Measurements from ENCODE around the gene LRRN4CL.
"Not testable (repeated sequence)": the region's sequence is repeated elsewhere in the genome, so short reads cannot be mapped to it uniquely, and the experiment has no call there.

LRRN4CL gene

GRCh38 chr11:62678770-62679696 lies 10.3 kb downstream of the LRRN4CL start, which contains the start of gene UBXN1:
TSS of gene UBXN1 (minus strand) at chr11:62679073. CDS start at chr11:62678923, 150 bp downstream.
- TF ChIP-seq ZNF274 (IDR thresholded peaks at IDR 0.05; ENCODE audit: low read depth, low read length) (no peak), SUZ12 (IDR thresholded peaks at IDR 0.05; ENCODE audit: extremely low read depth, insufficient read depth, insufficient read length) (no peak), YY1 (IDR thresholded peaks at IDR 0.05; ENCODE audit: insufficient read depth, insufficient read length) (no peak)
- Histone ChIP-seq H3K9me3 (ENCODE audit: insufficient read depth, low read length) (no peaks in the 10 kb centered on the region), H3K4me1 (ENCODE audit: insufficient read depth, insufficient read length) (peaks cover 3% of the 10 kb centered on the region), H3K36me3 (ENCODE audit: insufficient read depth, insufficient read length, low read length) (peaks cover 33% of the 10 kb centered on the region), H3K4me3 (ENCODE audit: insufficient read length, low read depth) (peak within 1 kb of the TSS; percentile 97), H3K27me3 (ENCODE audit: insufficient read depth, insufficient read length) (no peaks in the 10 kb centered on the region), H3K9ac (ENCODE audit: insufficient read length, low read depth) (peak within 1 kb of the TSS; percentile 98)
- no peak for DNase-seq (ENCODE audit: low read depth, low spot score)

- Histone ChIP-seq H3K4me3 (ENCODE audit: insufficient read length, low read depth) (peak overlapping the region; percentile 97), H3K4me1 (ENCODE audit: insufficient read depth, insufficient read length) (peaks cover 3% of the 10 kb centered on the region), H3K36me3 (ENCODE audit: insufficient read depth, insufficient read length, low read length) (peaks cover 40% of the 10 kb centered on the region), H3K27me3 (ENCODE audit: insufficient read depth, insufficient read length) (no peaks in the 10 kb centered on the region), H3K9ac (ENCODE audit: insufficient read length, low read depth) (peak overlapping the region; percentile 98), H3K9me3 (ENCODE audit: insufficient read depth, low read length) (no peaks in the 10 kb centered on the region)
- no peak for DNase-seq (ENCODE audit: low read depth, low spot score)
- TF ChIP-seq ZNF274 (IDR thresholded peaks at IDR 0.05; ENCODE audit: low read depth, low read length) (no peak), YY1 (IDR thresholded peaks at IDR 0.05; ENCODE audit: insufficient read depth, insufficient read length) (no peak), SUZ12 (IDR thresholded peaks at IDR 0.05; ENCODE audit: extremely low read depth, insufficient read depth, insufficient read length) (no peak)
Observed at GRCh38 chr11:62678433-62678769, 10.9 kb downstream of the LRRN4CL start.

GRCh38 chr11:62677714-62678113 lies 11.6 kb downstream of the LRRN4CL start:
- H3K36me3 ChIP-seq (ENCODE audit: insufficient read depth, insufficient read length, low read length): peaks cover 47% of the 10 kb centered on the region
- H3K4me1 ChIP-seq (ENCODE audit: insufficient read depth, insufficient read length): peaks cover 5% of the 10 kb centered on the region
- no peaks in the 10 kb centered on the region for H3K27me3 ChIP-seq (ENCODE audit: insufficient read depth, insufficient read length)
- H3K9ac ChIP-seq (ENCODE audit: insufficient read length, low read depth): peak overlapping the region; percentile 98
- H3K9me3 ChIP-seq (ENCODE audit: insufficient read depth, low read length): no peaks in the 10 kb centered on the region
- DNase-seq (ENCODE audit: low read depth, low spot score): no peak
- peak overlapping the region; percentile 97 for H3K4me3 ChIP-seq (ENCODE audit: insufficient read length, low read depth)
- TF ChIP-seq YY1 (IDR thresholded peaks at IDR 0.05; ENCODE audit: insufficient read depth, insufficient read length) (no peak), ZNF274 (IDR thresholded peaks at IDR 0.05; ENCODE audit: low read depth, low read length) (no peak), SUZ12 (IDR thresholded peaks at IDR 0.05; ENCODE audit: extremely low read depth, insufficient read depth, insufficient read length) (no peak)

- TF ChIP-seq SUZ12 (IDR thresholded peaks at IDR 0.05; ENCODE audit: extremely low read depth, insufficient read depth, insufficient read length) (no peak), ZNF274 (IDR thresholded peaks at IDR 0.05; ENCODE audit: low read depth, low read length) (no peak), YY1 (IDR thresholded peaks at IDR 0.05; ENCODE audit: insufficient read depth, insufficient read length) (no peak)
- peaks cover 5% of the 10 kb centered on the region for H3K4me1 ChIP-seq (ENCODE audit: insufficient read depth, insufficient read length)
- no peak for DNase-seq (ENCODE audit: low read depth, low spot score)
- peaks cover 48% of the 10 kb centered on the region for H3K36me3 ChIP-seq (ENCODE audit: insufficient read depth, insufficient read length, low read length)
- H3K9me3 ChIP-seq (ENCODE audit: insufficient read depth, low read length): no peaks in the 10 kb centered on the region
- peak overlapping the region; percentile 23 for H3K9ac ChIP-seq (ENCODE audit: insufficient read length, low read depth)
- no peaks in the 10 kb centered on the region for H3K27me3 ChIP-seq (ENCODE audit: insufficient read depth, insufficient read length)
- H3K4me3 ChIP-seq (ENCODE audit: insufficient read length, low read depth): no peak overlapping the region
Observed at GRCh38 chr11:62677156-62677555, 12.2 kb downstream of the LRRN4CL start.

GRCh38 chr11:62676698-62677097 lies 12.6 kb downstream of the LRRN4CL start:
- Histone ChIP-seq H3K4me1 (ENCODE audit: insufficient read depth, insufficient read length) (peaks cover 5% of the 10 kb centered on the region), H3K9ac (ENCODE audit: insufficient read length, low read depth) (no peak overlapping the region), H3K36me3 (ENCODE audit: insufficient read depth, insufficient read length, low read length) (peaks cover 48% of the 10 kb centered on the region), H3K9me3 (ENCODE audit: insufficient read depth, low read length) (no peaks in the 10 kb centered on the region), H3K4me3 (ENCODE audit: insufficient read length, low read depth) (no peak overlapping the region), H3K27me3 (ENCODE audit: insufficient read depth, insufficient read length) (no peaks in the 10 kb centered on the region)
- TF ChIP-seq YY1 (IDR thresholded peaks at IDR 0.05; ENCODE audit: insufficient read depth, insufficient read length): no peak
- DNase-seq (ENCODE audit: low read depth, low spot score): no peak

GRCh38 chr11:62675415-62675814 lies 13.9 kb downstream of the LRRN4CL start:
- H3K9ac ChIP-seq (ENCODE audit: insufficient read length, low read depth); H3K4me3 ChIP-seq (ENCODE audit: insufficient read length, low read depth); H3K9me3 ChIP-seq (ENCODE audit: insufficient read depth, low read length); H3K27me3 ChIP-seq (ENCODE audit: insufficient read depth, insufficient read length); H3K4me1 ChIP-seq (ENCODE audit: insufficient read depth, insufficient read length); DNase-seq (ENCODE audit: low read depth, low spot score): not testable (repeated sequence)
- peaks cover 48% of the 10 kb centered on the region for H3K36me3 ChIP-seq (ENCODE audit: insufficient read depth, insufficient read length, low read length)

GRCh38 chr11:62673196-62673525 lies 16.2 kb downstream of the LRRN4CL start:
- DNase-seq (ENCODE audit: low read depth, low spot score): no peak
- H3K4me3 ChIP-seq (ENCODE audit: insufficient read length, low read depth): no peak overlapping the region
- peak overlapping the region; percentile 98 for H3K9ac ChIP-seq (ENCODE audit: insufficient read length, low read depth)
- TF ChIP-seq SUZ12 (IDR thresholded peaks at IDR 0.05; ENCODE audit: extremely low read depth, insufficient read depth, insufficient read length): no peak
- no peak for TF ChIP-seq YY1 (IDR thresholded peaks at IDR 0.05; ENCODE audit: insufficient read depth, insufficient read length)
- TF ChIP-seq ZNF274 (IDR thresholded peaks at IDR 0.05; ENCODE audit: low read depth, low read length): no peak
- peaks cover 57% of the 10 kb centered on the region for H3K36me3 ChIP-seq (ENCODE audit: insufficient read depth, insufficient read length, low read length)
- no peaks in the 10 kb centered on the region for H3K27me3 ChIP-seq (ENCODE audit: insufficient read depth, insufficient read length)
- H3K9me3 ChIP-seq (ENCODE audit: insufficient read depth, low read length): no peaks in the 10 kb centered on the region
- H3K4me1 ChIP-seq (ENCODE audit: insufficient read depth, insufficient read length): peaks cover 5% of the 10 kb centered on the region
